OCI-M2 (cell line): ENCODE results near the gene TC2N.
"Not testable (repeated sequence)": the region's sequence is repeated elsewhere in the genome, so short reads cannot be mapped to it uniquely, and the experiment has no call there.

Source experiments
- DNase-seq: peaks from one replicate; lab custom pipeline; 2025; ENCODE audit not compliant: unreplicated experiment; lab: John Stamatoyannopoulos, UW

Gene TC2N

GRCh38 chr14:91889477-91890211 lies 22.3 kb upstream of the TC2N start:
- no peak for DNase-seq

DNA sequence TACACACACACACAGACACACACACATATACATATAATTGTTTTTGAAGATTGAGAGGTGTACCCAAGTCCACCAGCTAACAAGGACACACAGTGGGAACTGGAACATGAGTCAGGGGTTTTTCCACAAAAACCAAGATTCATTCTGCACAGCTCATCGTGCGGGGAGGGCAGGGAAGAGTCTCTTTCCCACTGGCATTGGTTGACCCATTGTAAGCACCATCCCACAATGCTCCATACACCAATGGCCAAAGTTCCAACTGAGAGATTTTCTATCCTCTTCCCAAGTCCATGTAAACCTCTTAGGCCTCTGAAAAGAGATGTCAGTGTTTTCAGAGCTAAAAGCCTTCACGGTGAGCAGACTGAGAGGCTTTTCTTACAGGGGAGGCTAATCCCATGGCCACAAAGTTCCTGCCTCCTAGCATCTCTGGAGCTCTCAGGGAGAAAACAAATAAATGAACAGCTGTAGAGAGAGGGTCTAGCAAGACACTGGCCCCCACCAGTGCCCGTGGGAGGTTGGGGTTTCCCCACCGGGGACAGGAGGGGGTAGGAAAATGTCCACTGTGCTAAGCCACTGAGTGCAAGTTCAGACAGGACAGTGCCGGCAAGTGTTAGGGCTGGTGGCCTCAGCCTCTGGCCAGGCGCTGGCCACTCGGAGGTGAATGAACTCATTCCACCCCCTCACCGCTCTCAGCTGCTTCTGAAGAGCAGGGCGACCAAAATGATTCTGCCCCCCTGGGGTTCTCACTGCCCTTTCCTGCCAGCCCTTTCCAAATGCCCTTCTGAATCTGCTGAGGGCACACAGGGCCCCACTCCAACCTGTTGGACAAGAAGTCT lies 21.5 kb upstream of the TC2N start:
- DNase-seq = no peak

GRCh38 chr14:91886961-91887360 lies 19.6 kb upstream of the TC2N start:
- no peak for DNase-seq

- no peak for DNase-seq
Measured at GRCh38 chr14:91885839-91886238, 18.5 kb upstream of the TC2N start.

- no peak for DNase-seq
Measured at GRCh38 chr14:91885113-91885712, 17.9 kb upstream of the TC2N start.

DNA sequence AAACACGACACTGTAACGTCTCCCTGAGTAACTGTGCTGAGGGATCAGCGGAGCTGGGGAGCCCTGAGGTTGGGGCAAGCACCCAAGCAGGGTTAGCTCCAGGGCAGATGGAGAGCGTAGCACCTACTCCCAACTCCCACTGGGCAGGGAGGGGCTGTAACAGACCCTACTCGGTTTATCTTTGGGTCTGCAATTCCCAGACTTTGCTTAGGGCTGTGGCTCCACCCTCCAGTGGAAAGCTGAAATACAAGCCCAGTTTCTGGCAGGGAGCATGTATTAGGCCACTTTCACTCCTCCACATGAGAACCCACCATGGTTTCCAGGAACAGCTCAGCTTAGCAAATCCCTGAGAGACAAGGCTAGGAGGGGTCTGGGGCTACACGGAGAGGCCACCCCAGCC lies 17.3 kb upstream of the TC2N start:
- DNase-seq = no peak

GRCh38 chr14:91883753-91884152 lies 16.4 kb upstream of the TC2N start:
- no peak for DNase-seq

DNA sequence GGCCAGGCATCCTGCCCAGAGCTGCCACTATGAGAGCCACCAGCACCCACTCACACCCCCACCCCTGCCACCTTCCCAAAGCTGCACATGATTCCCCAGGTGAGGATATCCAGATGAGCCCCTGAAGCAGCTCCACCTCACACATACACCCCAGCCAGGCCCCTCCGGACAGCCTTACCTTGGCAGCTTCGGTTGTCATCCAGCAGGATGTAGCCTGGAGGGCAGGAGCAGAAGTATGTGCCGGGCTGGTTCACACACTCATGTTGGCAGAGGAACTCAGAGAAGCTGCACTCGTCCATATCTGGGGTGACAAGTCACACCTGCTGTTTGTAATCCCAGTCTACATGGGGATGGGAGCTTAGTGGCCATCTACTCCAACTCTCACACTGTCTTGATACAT lies 15.4 kb upstream of the TC2N start:
- DNase-seq = no peak

GRCh38 chr14:91882369-91882768 lies 15.0 kb upstream of the TC2N start:
- DNase-seq = no peak

DNA sequence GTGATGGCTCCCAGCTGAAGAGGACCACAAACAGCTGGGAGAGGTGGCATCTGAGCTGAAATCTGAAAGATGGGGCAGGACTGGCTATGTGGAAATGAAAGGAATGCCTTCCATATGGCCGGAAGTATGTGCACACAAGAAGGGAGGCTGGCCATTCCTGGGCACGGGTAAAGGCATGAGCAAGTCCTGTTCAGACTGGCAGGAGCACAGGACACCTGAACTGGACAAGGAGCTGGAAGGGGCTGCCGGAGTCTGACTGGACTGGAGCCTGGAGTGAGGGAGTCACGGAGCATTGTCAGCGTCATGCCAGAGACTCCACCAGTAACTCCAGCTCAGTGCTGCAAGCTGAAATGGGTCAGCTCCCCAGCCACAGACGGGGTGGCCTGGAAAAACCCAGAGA lies 11.9 kb upstream of the TC2N start:
- DNase-seq = no peak

GRCh38 chr14:91878274-91878673 lies 10.9 kb upstream of the TC2N start:
- no peak for DNase-seq

DNA sequence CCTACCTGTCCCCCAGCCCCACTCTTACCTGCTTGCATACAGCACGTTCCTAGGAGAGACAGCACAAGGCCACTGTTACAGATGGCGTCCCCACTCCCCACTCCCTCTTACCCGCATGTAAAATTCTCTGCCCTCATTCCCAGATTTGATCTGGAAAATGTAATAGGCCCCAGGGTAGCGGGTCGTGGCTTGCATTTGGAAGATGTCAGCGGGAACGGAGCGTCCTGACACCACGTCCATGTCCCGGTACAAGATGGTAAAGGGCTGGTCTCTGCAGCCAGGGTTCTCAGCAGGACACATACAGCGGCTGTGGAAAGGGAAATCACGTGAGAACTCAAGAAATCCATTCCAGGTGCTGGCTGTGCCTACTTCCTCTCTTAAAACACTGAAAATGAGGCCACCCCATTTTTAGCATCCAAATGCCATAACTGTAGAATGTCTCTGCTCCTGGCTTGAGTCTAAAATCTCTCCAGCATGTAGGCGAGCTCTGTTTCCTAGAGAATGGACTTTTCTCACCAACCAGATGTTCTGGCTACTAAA lies 10.1 kb upstream of the TC2N start:
- DNase-seq = no peak

DNA sequence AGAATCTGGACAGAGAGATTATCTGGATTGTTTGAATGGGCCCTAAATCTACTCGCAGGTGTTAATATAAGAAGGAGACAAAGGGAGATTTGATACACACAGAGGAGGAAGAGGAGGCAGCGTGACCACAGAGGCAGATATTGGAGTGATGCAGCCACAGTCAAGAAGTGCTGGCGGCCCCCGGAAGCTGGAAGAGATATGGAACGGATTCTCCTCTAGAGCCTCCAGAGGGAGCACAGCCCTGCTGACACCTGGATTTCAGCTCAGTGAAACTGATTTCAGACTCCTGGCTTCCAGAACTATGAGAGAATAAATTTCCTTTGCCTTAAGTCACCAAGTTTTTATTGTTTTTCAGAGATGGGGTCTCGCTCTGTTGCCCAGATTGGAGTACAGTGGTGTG lies 9.2 kb upstream of the TC2N start:
- no peak for DNase-seq

GRCh38 chr14:91875525-91876286 lies 8.4 kb upstream of the TC2N start:
- DNase-seq = no peak

- DNase-seq = no peak
Measured at GRCh38 chr14:91873471-91874415, 6.4 kb upstream of the TC2N start.

DNA sequence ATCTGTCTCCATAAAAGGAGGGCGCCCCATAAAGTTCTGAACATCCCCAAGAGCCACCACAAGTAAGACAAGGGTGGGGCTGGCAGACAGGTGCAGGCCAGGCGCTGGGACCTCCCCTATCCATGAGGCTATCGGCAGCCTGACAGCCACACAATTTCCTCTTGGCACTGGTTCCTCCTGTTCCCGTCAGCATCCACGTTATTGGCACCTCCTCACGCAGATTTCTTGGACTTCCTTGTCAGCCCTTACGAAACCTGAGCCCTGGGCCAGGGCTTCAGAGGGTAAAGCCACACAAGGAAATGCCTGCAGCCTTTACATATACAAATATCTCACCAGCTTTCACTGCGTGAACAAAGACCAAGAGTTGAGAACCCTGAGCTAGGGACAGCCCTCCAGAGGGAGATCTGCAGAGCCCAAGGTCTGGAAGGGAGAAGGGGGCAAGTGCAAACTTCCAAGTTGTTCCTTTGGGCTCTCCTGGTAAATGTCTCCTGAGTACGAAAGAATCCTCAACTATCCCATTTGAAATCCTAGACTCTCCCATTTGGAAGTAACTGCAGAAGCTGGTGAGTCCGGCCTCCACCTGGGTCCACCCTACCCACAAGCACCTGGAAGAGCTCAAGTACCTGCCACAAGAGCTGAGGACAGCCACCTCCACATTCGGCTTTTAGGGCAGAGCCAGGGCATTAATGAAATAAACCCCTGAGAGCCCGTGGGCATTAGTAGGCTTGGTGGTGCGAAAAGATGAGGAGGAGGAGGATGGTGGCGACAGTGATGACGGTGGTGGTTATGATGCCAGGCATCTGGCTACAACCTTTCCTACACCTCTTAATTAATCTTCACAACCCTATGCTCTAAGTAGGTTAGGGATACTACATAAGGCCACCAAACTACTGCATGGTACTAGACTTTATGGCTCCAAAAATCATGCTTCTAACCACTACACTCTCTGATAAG lies 5.5 kb upstream of the TC2N start:
- DNase-seq = no peak

- DNase-seq = no peak
Measured at GRCh38 chr14:91872011-91872501, 4.7 kb upstream of the TC2N start.

GRCh38 chr14:91871401-91871800 lies 4.1 kb upstream of the TC2N start:
- not testable (repeated sequence) for DNase-seq

GRCh38 chr14:91870890-91871289 lies 3.6 kb upstream of the TC2N start:
- no peak for DNase-seq
